Liver (tissue), 9 donors: ENCODE results near the gene KIF24. TPM values are rescaled to one million over a fixed set of nuclear protein-coding genes. Genes with fewer than 3 reads are reported as not detected.

Experiments used
- DNase-seq: peaks from one replicate; pipeline ENCODE4 v3.0.0-alpha.2; 2017; ENCODE audit warnings: low spot score
- H3K27ac ChIP-seq, 2 donors: one replicate each; pipeline ENCODE4 v1.7.0; 2013; ENCODE audit warnings: inconsistent platforms in 2 of 2, low read length in 2 of 2, control low read depth in 1 of 2, low read depth in 1 of 2, mild to moderate bottlenecking in 1 of 2
- H3K27me3 ChIP-seq, 4 donors: one replicate each; pipeline versions ENCODE4 v1.6.1 to v1.7.0; 2013; ENCODE audit warnings: low read length in 3 of 4, inconsistent platforms in 1 of 4, mild to moderate bottlenecking in 1 of 4, moderate library complexity in 1 of 4; ENCODE audit not compliant: control insufficient read depth in 4 of 4, insufficient read depth in 4 of 4
- H3K36me3 ChIP-seq, 4 donors: one replicate each; pipeline versions ENCODE4 v1.6.1 to v1.7.0; 2013; ENCODE audit warnings: low read length in 3 of 4, mild to moderate bottlenecking in 3 of 4, low read depth in 1 of 4, moderate library complexity in 1 of 4; ENCODE audit not compliant: control insufficient read depth in 4 of 4, insufficient read depth in 3 of 4
- H3K4me1 ChIP-seq, 4 donors: one replicate each; pipeline versions ENCODE4 v1.6.1 to v1.7.0; 2013; ENCODE audit warnings: low read length in 3 of 4, mild to moderate bottlenecking in 3 of 4, moderate library complexity in 1 of 4; ENCODE audit not compliant: control insufficient read depth in 4 of 4, insufficient read depth in 4 of 4
- H3K4me3 ChIP-seq, 3 donors: one replicate each; pipeline versions ENCODE4 v1.6.1 to v1.7.0; 2013; ENCODE audit warnings: low read length in 3 of 3, control low read depth in 1 of 3, low read depth in 1 of 3, mild to moderate bottlenecking in 1 of 3
- H3K9ac ChIP-seq, 2 donors: one replicate each; pipeline ENCODE4 v1.7.0; 2013; ENCODE audit warnings: low read length in 2 of 2, mild to moderate bottlenecking in 2 of 2, moderate library complexity in 2 of 2, control low read depth in 1 of 2, low read depth in 1 of 2
- H3K9me3 ChIP-seq, 4 donors: one replicate each; pipeline versions ENCODE4 v1.6.1 to v1.7.0; 2013; ENCODE audit warnings: low read length in 3 of 4; ENCODE audit not compliant: control insufficient read depth in 4 of 4
- EGR1 ChIP-seq, 2 donors: IDR thresholded peaks; 2 replicates each; pipeline ENCODE4 v1.6.1; 2016 to 2018; ENCODE audit warnings: antibody characterized with exemption in 2 of 2, low read depth in 2 of 2
- GABPA ChIP-seq, 2 donors: IDR thresholded peaks in 1 of 2; conservative IDR thresholded peaks in 1 of 2; 2 replicates each; pipeline ENCODE4 v1.6.1; 2016; ENCODE audit warnings: antibody characterized with exemption in 2 of 2, mild to moderate bottlenecking in 1 of 2, moderate library complexity in 1 of 2
- HNF4A ChIP-seq, 2 donors: conservative IDR thresholded peaks; 2 replicates each; pipeline ENCODE4 v1.6.1; 2016; ENCODE audit warnings: antibody characterized with exemption in 2 of 2, mild to moderate bottlenecking in 2 of 2
- HNF4G ChIP-seq: IDR thresholded peaks from 2 replicates; pipeline ENCODE4 v1.6.1; 2016; ENCODE audit warnings: antibody characterized with exemption
- JUND ChIP-seq, 2 donors: IDR thresholded peaks; 2 replicates each; pipeline ENCODE4 v1.6.1; 2016; ENCODE audit warnings: antibody characterized with exemption in 2 of 2
- NR2F2 ChIP-seq: IDR thresholded peaks from 2 replicates; pipeline ENCODE4 v1.6.1; 2016; ENCODE audit warnings: antibody characterized with exemption
- RXRA ChIP-seq, 2 donors: IDR thresholded peaks; 2 replicates each; pipeline ENCODE4 v1.6.1; 2017 to 2018; ENCODE audit warnings: antibody characterized with exemption in 2 of 2, mild to moderate bottlenecking in 1 of 2
- SP1 ChIP-seq: IDR thresholded peaks from 2 replicates; pipeline ENCODE4 v1.6.1; 2018; ENCODE audit warnings: antibody characterized with exemption, mild to moderate bottlenecking
- TAF1 ChIP-seq: conservative IDR thresholded peaks from 2 replicates; pipeline ENCODE4 v1.6.1; 2016; ENCODE audit warnings: antibody characterized with exemption, mild to moderate bottlenecking
- YY1 ChIP-seq: IDR thresholded peaks from 2 replicates; pipeline ENCODE4 v1.6.1; 2016; ENCODE audit warnings: antibody characterized with exemption, mild to moderate bottlenecking
- WGBS: extraction: QIAGEN DNeasy Blood & Tissue Kit; methylation state at CpG from one replicate; pipeline ENCODE4 v1.1.7; 2013; 5-methylcytosine and 5-hydroxymethylcytosine counted together
- polyA plus RNA-seq, 2 donors: library from polyadenylated mRNA; stranded (reverse) in 1 of 2; unstranded in 1 of 2; fragments of 200-250 nt in 1 of 2; fragments of >200 nt in 1 of 2; fragmentation: Nextera tagmentation in 1 of 2; extraction: Ambion mirVana in 1 of 2; gene quantifications; one replicate each; pipeline versions ENCODE4 v1.2.1 to v1.2.3, GENCODE V29; 2013 to 2015
- total RNA-seq, 2 donors: library from RNA; depleted of rRNA; stranded (reverse); fragments of >200 nt; gene quantifications; one replicate each; pipeline ENCODE4 v1.2.3, GENCODE V29; 2014
- TF ChIP-seq, protein P1 (sequence below): IDR thresholded peaks from 2 replicates; pipeline ENCODE4 v1.6.1; 2016; ENCODE audit warnings: antibody characterized with exemption, mild to moderate bottlenecking
- TF ChIP-seq, protein P2 (sequence below): IDR thresholded peaks from 2 replicates; pipeline ENCODE4 v1.6.1; 2016; ENCODE audit warnings: antibody characterized with exemption
- TF ChIP-seq, protein P3 (sequence below): IDR thresholded peaks from 2 replicates; pipeline ENCODE4 v1.6.1; 2016; ENCODE audit warnings: antibody characterized with exemption
- TF ChIP-seq, protein P4 (sequence below): fragments of 150-350 bp; IDR thresholded peaks from 2 replicates; pipeline ENCODE4 v1.5.1; 2017; ENCODE audit warnings: improper control_type of control experiment, low read depth, low read length; ENCODE audit not compliant: missing input control
- TF ChIP-seq, protein P5 (sequence below): IDR thresholded peaks from 2 replicates; pipeline ENCODE4 v1.6.1; 2016; ENCODE audit warnings: antibody characterized with exemption
- donor health status: healthy.
- donor health status: healthy.
- donor health status: healthy.
- donor health status: healthy.
- donor health status: healthy.

Gene KIF24
- total and polyA plus RNA-seq, 4 donors = 0.13 to 4.1 (median 0.20) TPM

DNA sequence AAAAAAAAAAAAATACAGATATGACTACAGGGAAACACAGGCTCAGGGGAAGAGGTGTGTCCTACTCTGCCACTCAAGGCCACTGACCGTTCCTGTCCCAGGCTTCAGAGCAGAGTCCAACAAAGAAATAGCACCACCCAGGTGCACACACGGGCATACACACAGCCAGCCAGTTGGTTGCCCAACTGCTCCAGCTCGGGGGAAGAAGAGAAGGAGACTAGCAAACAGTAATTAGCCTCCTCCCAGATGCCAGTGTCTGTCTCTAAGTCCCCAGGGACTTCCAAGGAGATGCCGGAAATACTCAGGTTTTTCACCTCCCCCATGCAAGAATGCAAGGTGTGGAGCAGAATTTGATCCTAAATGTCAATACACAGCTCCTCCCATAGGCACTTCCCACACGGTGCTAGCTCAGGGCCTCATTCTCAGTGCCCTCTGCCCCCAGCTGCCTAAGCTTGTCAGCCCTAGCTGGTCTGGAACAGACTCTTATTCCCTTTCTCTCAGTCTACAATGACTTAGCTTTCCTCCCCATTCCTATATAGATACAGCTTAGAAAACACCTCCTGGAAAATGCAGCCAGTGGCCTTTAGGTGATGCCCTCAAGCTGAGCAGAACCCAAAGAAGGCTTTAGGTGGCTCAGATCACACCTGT is 46.0 kb upstream of the KIF24 start (continued):
- TF ChIP-seq, protein P1, sequence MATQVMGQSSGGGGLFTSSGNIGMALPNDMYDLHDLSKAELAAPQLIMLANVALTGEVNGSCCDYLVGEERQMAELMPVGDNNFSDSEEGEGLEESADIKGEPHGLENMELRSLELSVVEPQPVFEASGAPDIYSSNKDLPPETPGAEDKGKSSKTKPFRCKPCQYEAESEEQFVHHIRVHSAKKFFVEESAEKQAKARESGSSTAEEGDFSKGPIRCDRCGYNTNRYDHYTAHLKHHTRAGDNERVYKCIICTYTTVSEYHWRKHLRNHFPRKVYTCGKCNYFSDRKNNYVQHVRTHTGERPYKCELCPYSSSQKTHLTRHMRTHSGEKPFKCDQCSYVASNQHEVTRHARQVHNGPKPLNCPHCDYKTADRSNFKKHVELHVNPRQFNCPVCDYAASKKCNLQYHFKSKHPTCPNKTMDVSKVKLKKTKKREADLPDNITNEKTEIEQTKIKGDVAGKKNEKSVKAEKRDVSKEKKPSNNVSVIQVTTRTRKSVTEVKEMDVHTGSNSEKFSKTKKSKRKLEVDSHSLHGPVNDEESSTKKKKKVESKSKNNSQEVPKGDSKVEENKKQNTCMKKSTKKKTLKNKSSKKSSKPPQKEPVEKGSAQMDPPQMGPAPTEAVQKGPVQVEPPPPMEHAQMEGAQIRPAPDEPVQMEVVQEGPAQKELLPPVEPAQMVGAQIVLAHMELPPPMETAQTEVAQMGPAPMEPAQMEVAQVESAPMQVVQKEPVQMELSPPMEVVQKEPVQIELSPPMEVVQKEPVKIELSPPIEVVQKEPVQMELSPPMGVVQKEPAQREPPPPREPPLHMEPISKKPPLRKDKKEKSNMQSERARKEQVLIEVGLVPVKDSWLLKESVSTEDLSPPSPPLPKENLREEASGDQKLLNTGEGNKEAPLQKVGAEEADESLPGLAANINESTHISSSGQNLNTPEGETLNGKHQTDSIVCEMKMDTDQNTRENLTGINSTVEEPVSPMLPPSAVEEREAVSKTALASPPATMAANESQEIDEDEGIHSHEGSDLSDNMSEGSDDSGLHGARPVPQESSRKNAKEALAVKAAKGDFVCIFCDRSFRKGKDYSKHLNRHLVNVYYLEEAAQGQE = peak; percentile 84
- TF ChIP-seq, protein P2, sequence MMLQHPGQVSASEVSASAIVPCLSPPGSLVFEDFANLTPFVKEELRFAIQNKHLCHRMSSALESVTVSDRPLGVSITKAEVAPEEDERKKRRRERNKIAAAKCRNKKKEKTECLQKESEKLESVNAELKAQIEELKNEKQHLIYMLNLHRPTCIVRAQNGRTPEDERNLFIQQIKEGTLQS = peak; percentile 12
- peak; percentile 92 to 93 for TF ChIP-seq HNF4A (conservative IDR thresholded peaks at IDR 0.05)
- peak; percentile 92 for TF ChIP-seq SP1
- no peak for TF ChIP-seq EGR1 (IDR thresholded peaks at IDR 0.05; ENCODE audit: low read depth in 2 of 2)

DNA sequence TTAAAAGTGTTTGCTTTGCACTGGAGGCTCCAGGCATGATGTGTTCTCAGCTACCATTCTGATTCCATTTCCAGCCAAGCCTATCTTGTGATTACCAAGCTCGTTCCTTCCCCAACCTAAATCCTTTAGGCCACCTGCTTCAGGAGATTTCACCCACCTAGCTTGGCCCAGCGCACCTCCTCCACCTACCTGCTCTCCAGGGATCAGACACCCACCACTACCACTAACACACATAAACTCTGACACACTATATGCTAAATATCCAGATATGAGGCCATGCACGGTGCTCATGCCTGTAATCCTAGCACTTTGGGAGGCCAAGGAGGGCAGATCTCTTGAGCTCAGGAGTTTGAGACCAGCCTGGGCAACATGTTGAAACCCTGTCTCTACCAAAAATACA is 45.3 kb upstream of the KIF24 start:
- H3K27ac ChIP-seq = peak overlapping the region; percentile 19 to 48
- WGBS = 67% methylated on average over 3 of the region's 3 CpGs

More for the DNA sequence above, 45.3 kb upstream of the KIF24 start:
- H3K4me3 ChIP-seq = no peak overlapping the region
- H3K9me3 ChIP-seq = no peaks in the 10 kb centered on the region
- TF ChIP-seq, protein P3, sequence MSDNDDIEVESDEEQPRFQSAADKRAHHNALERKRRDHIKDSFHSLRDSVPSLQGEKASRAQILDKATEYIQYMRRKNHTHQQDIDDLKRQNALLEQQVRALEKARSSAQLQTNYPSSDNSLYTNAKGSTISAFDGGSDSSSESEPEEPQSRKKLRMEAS = no peak
- no peak for TF ChIP-seq YY1
- TF ChIP-seq, protein P1 = no peak
- no peak for TF ChIP-seq HNF4G
- TF ChIP-seq EGR1 (IDR thresholded peaks at IDR 0.05; ENCODE audit: low read depth in 2 of 2) = no peak
- no peak for TF ChIP-seq GABPA (IDR thresholded peaks at IDR 0.05 in 1 of 2, conservative IDR thresholded peaks at IDR 0.05 in 1 of 2)
- TF ChIP-seq JUND (IDR thresholded peaks at IDR 0.05) = no peak
- TF ChIP-seq, protein P2 = no peak
- no peak for TF ChIP-seq TAF1
- no peak for TF ChIP-seq SP1
- TF ChIP-seq, protein P4, sequence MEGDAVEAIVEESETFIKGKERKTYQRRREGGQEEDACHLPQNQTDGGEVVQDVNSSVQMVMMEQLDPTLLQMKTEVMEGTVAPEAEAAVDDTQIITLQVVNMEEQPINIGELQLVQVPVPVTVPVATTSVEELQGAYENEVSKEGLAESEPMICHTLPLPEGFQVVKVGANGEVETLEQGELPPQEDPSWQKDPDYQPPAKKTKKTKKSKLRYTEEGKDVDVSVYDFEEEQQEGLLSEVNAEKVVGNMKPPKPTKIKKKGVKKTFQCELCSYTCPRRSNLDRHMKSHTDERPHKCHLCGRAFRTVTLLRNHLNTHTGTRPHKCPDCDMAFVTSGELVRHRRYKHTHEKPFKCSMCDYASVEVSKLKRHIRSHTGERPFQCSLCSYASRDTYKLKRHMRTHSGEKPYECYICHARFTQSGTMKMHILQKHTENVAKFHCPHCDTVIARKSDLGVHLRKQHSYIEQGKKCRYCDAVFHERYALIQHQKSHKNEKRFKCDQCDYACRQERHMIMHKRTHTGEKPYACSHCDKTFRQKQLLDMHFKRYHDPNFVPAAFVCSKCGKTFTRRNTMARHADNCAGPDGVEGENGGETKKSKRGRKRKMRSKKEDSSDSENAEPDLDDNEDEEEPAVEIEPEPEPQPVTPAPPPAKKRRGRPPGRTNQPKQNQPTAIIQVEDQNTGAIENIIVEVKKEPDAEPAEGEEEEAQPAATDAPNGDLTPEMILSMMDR = no peak
- no peak for TF ChIP-seq HNF4A (conservative IDR thresholded peaks at IDR 0.05)
- no peak for TF ChIP-seq RXRA (IDR thresholded peaks at IDR 0.05)
- TF ChIP-seq, protein P5, sequence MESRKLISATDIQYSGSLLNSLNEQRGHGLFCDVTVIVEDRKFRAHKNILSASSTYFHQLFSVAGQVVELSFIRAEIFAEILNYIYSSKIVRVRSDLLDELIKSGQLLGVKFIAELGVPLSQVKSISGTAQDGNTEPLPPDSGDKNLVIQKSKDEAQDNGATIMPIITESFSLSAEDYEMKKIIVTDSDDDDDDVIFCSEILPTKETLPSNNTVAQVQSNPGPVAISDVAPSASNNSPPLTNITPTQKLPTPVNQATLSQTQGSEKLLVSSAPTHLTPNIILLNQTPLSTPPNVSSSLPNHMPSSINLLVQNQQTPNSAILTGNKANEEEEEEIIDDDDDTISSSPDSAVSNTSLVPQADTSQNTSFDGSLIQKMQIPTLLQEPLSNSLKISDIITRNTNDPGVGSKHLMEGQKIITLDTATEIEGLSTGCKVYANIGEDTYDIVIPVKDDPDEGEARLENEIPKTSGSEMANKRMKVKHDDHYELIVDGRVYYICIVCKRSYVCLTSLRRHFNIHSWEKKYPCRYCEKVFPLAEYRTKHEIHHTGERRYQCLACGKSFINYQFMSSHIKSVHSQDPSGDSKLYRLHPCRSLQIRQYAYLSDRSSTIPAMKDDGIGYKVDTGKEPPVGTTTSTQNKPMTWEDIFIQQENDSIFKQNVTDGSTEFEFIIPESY = no peak
- no peak for TF ChIP-seq NR2F2
- H3K4me1 ChIP-seq = peaks cover 7 to 54% (median 41%) of the 10 kb centered on the region in 4 donors
- H3K9ac ChIP-seq = no peak overlapping the region
- no peak for DNase-seq
- no peaks in the 10 kb centered on the region for H3K27me3 ChIP-seq
- H3K36me3 ChIP-seq = peaks cover 3 to 11% (median 7%) of the 10 kb centered on the region in 4 donors
